Left renal pelvis (tissue), 4 donors: ENCODE data around the gene SLC7A10. TPM values are rescaled to one million over a fixed set of nuclear protein-coding genes. Genes with fewer than 3 reads are reported as not detected.
"Not testable (repeated sequence)": the region's sequence is repeated elsewhere in the genome, so short reads cannot be mapped to it uniquely, and the experiment has no call there.

Experiments
- DNase-seq, 4 donors: peaks; one replicate each; pipeline ENCODE4 v3.0.0-alpha.2; 2013; ENCODE audit warnings: low read depth in 4 of 4, low spot score in 3 of 4
- polyA plus RNA-seq, 4 donors: library from polyadenylated mRNA; unstranded; fragments of 120-200 nt; gene quantifications; one replicate each; pipeline ENCODE4 v1.2.1, GENCODE V29; 2013; ENCODE audit not compliant: insufficient read length in 4 of 4

SLC7A10 gene
- polyA plus RNA-seq, 4 donors, result 0.33 to 5.2 (median 0.41) TPM

DNA sequence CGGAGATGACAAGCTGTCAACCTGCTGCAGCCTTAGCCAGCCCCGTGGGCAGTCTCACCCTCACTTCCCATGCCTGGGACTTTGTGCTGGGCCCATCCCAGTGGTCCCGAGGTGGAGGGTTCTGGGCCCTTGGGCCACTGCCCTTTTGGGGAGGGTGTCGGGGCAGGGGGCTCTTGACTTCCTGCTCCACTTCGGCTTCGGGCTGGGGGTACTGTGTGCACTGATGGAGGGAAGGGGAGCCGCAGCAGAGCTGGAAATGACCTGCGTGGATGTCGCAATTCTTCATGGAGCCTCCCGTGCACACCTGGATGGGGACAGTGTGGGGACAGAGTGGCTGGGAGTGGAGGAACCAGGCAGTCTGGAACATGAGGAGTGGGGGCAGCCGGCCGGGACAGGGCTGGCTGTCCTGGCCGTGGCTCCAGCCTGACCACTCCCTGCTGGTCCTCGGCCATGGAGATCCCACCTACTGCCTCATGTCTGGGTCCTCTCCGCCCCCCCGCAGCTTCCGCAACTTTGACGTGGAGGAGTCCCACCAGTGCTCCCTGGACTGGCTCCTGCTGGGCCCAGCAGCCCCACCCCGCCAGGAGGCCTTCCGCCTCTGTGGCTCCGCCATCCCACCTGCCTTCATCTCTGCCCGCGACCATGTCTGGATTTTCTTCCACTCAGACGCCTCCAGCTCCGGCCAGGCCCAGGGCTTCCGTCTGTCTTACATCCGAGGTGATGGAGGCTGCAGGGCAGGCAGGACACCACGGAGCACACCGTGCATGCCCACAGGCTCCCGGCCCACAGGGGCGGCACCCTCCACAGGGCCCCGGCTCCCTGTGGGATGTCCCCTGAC is 21.3 kb downstream of the SLC7A10 start:
- DNase-seq, result no peak

GRCh38 chr19:33203529-33203928 is 22.1 kb downstream of the SLC7A10 start:
- no peak for DNase-seq

GRCh38 chr19:33202546-33203507 is 22.8 kb downstream of the SLC7A10 start:
- DNase-seq, result no peak

DNA sequence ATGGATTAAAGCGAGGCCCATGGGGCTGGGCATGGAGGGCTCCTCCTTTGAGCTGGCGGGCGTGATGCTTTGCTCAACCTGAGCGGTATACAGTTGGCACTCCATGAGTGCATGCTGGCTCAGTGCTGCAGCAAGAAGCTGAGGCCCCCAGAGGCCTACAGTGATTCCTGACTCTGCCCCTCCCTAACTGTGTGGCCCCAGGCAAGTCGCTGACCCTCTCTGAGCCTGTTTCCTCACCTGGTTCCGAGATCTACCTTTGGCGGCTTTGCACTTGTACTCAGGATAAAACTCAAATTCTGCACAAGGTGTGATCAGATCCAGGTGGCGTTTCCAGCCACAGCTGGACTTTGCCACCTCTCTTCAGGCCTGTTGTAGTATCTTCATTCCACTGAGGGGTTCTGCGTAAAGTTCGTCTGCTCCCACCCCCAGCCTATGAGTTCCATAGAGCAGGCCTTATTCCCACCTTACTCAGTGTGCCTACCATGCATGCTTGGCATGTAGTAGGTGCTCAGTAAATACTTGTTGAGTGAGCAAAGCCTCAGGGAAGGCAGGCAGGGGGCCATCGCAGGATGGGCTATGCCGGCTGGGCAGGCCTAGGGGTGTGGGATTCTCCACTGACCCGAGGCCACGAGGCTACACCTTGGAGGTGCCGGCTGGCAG is 23.6 kb downstream of the SLC7A10 start:
- no peak for DNase-seq

DNA sequence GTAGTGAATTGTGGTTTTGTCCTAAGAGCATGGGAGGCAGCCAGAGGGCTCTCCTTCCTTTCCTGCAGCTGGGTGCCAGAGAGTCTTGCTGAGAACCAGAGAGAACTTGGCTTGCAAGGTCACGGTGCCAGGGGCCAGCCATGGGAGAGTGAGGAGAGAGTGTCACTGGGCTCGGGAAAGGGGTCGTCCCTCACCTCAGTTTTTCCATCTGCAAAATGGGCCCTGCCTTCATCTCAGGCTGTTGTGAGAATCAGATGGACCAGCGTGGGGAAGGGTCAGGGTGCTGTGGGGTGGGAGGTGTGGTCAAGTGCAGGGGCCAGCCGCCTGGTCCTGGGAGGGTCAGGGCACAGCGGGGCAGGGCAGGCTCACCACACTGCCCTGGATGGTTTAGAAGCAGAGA is 24.2 kb downstream of the SLC7A10 start:
- DNase-seq, result no peak

DNA sequence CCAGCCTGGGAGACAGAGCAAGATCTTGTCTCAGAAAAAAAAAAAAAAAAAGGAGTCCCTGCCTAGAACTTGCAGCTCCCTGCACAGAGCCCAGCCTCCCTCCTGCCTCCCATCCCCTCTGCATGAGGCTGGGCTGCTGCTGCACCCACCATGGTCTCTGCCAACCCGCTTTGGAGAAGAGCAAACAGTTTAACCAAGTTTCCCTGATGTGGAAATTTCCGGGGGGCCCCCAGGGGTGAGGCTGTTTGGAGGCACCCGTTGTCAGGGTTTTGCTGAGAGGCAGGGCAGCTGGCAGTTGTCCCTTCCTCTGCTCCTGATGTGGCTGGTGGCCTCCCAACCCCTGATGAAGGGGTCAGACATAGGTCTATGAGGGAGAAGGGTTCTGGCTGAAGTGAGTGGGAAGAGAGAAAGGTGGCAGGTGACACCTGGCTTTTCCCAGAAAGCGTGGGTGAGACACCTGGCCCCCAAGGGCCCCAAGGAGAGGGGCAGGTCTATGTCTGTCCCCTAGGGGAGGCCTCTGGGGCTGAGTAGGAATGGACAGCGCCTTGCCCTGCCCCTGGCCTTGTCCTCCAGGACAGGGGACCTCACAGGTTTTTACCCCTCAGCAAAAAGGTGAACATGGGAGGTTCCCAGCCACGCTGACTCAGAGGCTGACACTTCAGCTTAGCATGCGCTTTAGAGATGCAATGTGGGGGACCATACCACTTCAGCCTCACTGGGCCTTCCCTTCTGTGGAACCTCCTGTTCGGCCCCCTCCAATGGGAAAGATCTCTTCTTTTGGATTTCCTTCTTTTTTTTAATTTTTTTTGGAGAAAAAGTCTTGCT is 26.0 kb downstream of the SLC7A10 start:
- DNase-seq, result no peak

- DNase-seq, result no peak
Observed at GRCh38 chr19:33198169-33198568, 27.5 kb downstream of the SLC7A10 start.

GRCh38 chr19:33197591-33198000 is 28.1 kb downstream of the SLC7A10 start:
- DNase-seq, result no peak

GRCh38 chr19:33196446-33197193 is 29.0 kb downstream of the SLC7A10 start:
- no peak for DNase-seq

DNA sequence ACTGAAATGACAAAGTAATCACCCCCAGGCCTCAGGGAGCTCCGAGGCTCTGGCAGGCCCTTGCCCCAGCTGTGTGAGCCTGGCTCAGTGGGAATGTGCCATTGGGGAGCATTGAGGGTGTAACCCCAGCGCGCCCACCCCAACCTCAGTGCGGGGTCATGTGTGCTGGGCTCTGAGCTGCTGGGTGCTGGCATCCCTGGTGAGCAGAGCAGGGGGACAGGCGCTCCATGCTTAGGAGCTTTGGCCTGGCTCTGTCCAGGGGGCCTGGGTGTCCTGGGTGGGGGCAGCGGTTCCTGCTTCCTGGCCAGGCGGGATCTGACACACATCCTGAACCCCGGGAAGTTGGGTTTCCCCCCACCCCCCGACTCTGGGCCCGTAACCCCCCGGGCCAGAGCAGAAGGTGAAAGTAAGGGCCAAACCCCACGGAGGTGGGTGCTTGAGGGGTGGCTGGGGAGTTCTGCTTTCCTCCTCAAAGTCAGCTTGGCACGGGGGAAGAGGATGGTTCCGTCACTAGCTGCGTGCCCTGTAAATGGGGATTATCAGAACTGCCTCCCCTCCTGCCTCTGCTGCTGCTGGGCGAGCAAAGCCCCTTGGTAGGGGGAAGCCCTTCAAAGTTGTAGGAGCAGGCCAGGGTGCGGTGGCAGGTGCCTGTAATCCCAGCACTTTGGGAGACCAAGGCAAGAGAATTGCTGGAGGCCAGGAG is 29.9 kb downstream of the SLC7A10 start:
- DNase-seq, result no peak

GRCh38 chr19:33194886-33195644 is 30.6 kb downstream of the SLC7A10 start:
- no peak for DNase-seq

DNA sequence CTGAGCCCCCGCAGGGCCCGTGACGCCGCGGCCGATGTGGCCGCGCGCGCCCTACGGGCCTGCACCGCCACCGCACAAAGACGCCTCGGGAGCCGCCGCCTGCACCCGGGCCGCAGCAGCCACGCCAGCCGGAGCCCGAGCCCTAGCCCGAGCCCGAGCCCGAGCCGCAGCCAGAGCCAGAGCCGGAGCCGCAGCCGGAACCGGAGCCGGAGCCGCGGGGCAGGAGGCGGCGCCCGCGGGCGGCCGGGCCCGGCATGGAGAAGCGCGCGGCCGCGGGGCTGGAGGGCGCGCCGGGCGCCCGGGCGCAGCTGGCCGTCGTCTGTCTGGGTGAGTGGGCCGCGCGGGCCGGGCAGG is 31.1 kb downstream of the SLC7A10 start:
- no peak for DNase-seq

DNA sequence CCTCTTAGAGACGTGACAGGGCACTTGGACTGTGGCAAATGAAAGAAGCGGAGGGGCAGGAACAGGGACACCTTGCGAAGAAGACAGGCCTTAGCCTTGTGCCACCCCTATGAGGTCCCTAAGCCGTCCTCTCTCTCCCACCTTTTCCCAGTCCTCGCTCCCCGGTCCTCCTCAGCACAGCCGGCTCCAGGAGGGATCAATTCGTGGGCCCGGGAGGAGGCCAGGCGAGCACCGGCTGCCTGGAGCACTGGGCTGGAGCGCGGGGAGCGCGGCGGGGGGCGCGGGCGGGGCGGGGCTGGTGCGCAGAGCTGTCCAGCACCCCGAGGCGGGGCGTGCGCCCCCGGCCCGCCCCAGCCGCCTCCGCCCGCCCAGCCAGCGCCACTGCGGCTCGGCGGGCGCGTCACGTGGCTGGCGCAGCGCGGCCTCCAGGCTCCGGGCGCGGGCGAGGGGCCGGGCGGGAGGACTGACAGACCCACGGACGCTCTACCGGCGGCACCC is 31.7 kb downstream of the SLC7A10 start, which contains the start of gene LRP3:
TSS of gene LRP3 (plus strand) at position 466 of the 498 bp plus-strand sequence. CDS start 456 bp downstream, outside the sequence.
- DNase-seq, result no peak

GRCh38 chr19:33193269-33193864 is 32.3 kb downstream of the SLC7A10 start:
- DNase-seq, result no peak

DNA sequence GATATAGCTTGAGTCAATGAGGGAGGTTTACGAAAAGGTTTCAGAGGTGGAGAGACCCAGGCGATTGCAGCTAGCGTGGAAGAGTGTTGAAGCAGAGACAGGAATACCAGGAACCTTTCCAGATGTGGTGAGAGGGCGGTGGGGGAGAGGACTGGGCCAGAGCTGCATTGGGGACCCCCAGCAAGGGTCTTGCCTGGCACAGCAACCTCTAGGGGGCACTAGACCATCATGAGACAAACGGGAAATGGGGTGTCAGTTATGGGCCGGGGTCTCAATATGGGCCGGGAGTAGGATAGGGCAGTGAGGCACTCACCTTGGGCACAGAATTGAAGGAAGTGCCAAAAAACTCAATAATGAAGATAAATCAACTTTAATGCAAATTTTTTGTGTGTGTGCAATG is 33.6 kb downstream of the SLC7A10 start:
- DNase-seq, result no peak

DNA sequence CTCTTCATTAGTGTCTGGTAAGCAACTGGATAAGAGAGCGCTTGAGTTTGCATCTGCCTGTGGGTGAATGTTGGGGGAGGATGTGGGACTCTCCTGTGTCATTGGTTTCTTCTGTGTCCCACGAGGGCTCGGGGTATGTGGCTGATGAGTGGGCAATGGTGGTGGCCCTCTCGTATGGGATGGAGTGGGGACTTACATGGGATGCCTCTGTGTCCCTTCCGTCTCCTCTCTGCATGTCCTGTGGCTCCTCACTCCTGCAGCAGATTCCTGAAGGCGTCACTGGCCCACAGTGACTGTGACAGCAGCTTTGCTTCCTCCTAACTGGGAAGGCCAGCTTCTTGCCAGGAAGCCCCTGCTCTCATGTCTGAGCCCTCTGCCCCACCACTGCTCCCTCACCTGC is 34.1 kb downstream of the SLC7A10 start:
- no peak for DNase-seq

- DNase-seq, result not testable (repeated sequence)
Observed at GRCh38 chr19:33191092-33191491, 34.6 kb downstream of the SLC7A10 start.
